ENCODE data around the gene ZDHHC13.

Gene ZDHHC13

DNA sequence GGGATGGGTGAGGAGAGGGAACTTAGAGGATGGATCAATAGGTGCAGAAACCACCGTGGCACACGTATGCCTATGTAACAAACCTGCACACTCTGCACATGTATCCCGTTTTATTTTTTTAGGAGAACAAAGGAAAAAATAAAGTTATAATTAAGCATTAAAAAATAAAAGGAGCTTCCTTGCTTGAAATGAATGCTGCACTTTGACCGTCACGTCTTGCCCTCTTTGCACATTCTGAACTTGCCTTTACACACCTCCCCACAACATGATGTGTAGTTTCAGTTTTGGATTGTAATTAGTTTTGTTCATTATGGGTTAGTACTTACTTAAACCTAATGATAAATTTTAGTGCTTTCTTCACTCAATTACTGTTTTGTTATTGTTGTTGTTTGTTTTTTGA, 87.9 kb downstream of the ZDHHC13 start:
- H3K27me3 ChIP-seq (ENCODE audit: insufficient read depth, low read length), result no peaks in the 10 kb centered on the region
- no peaks in the 10 kb centered on the region for H3K9me3 ChIP-seq (ENCODE audit: low read length)
- no peaks in the 10 kb centered on the region for H3K4me1 ChIP-seq (ENCODE audit: insufficient read depth, low read length, severe bottlenecking)
- H2AFZ ChIP-seq (ENCODE audit: low read length), result no peak overlapping the region
- H4K20me1 ChIP-seq (ENCODE audit: insufficient read depth, low read length), result no peaks in the 10 kb centered on the region
- no peak overlapping the region for H3K27ac ChIP-seq (ENCODE audit: low read depth, low read length, poor library complexity, severe bottlenecking)
- H3K79me2 ChIP-seq (ENCODE audit: insufficient read depth, low read length), result no peaks in the 10 kb centered on the region
- TF ChIP-seq, protein P1, sequence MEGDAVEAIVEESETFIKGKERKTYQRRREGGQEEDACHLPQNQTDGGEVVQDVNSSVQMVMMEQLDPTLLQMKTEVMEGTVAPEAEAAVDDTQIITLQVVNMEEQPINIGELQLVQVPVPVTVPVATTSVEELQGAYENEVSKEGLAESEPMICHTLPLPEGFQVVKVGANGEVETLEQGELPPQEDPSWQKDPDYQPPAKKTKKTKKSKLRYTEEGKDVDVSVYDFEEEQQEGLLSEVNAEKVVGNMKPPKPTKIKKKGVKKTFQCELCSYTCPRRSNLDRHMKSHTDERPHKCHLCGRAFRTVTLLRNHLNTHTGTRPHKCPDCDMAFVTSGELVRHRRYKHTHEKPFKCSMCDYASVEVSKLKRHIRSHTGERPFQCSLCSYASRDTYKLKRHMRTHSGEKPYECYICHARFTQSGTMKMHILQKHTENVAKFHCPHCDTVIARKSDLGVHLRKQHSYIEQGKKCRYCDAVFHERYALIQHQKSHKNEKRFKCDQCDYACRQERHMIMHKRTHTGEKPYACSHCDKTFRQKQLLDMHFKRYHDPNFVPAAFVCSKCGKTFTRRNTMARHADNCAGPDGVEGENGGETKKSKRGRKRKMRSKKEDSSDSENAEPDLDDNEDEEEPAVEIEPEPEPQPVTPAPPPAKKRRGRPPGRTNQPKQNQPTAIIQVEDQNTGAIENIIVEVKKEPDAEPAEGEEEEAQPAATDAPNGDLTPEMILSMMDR (IDR thresholded peaks at IDR 0.05; ENCODE audit: low read length), result no peak
- TF ChIP-seq EZH2 (IDR thresholded peaks at IDR 0.05; ENCODE audit: borderline replicate concordance, low read length), result no peak
- no peak overlapping the region for H3K4me2 ChIP-seq (ENCODE audit: low read length)
- no peak overlapping the region for H3K9ac ChIP-seq (ENCODE audit: low read length)
- no peaks in the 10 kb centered on the region for H3F3A ChIP-seq (ENCODE audit: insufficient read depth, low read length)
- H3K9me2 ChIP-seq (ENCODE audit: low read depth, low read length), result no peaks in the 10 kb centered on the region
- no peak overlapping the region for H3K4me3 ChIP-seq (ENCODE audit: low read depth, low read length, poor library complexity, severe bottlenecking)
- H3K36me3 ChIP-seq (ENCODE audit: insufficient read depth, low read length), result no peaks in the 10 kb centered on the region

DNA sequence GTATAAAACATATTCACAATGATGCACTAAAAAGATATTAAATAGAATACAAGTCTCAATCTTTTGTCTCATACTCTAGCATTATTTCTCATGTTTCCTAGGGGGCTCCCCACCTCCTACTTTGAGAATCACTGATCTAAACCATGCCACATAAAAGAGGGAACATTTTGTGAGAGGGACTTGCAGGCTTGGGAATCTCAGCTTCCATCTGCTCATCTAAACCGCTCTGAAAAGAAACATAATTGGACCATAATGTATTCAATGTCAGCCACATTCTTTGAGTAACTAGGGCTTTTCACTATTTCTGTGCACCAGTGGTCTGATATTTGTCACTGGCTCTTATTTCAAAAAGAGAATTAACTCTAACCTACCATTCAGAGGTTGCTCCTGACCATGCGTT, 91.2 kb downstream of the ZDHHC13 start:
- Histone ChIP-seq H3K36me3 (ENCODE audit: insufficient read depth, low read length) (no peaks in the 10 kb centered on the region), H3F3A (ENCODE audit: insufficient read depth, low read length) (no peaks in the 10 kb centered on the region), H3K4me1 (ENCODE audit: insufficient read depth, low read length, severe bottlenecking) (no peaks in the 10 kb centered on the region), H3K27ac (ENCODE audit: low read depth, low read length, poor library complexity, severe bottlenecking) (no peak overlapping the region), H3K9me2 (ENCODE audit: low read depth, low read length) (no peaks in the 10 kb centered on the region), H2AFZ (ENCODE audit: low read length) (no peak overlapping the region), H3K4me3 (ENCODE audit: low read depth, low read length, poor library complexity, severe bottlenecking) (no peak overlapping the region), H3K9me3 (ENCODE audit: low read length) (no peaks in the 10 kb centered on the region), H3K79me2 (ENCODE audit: insufficient read depth, low read length) (no peaks in the 10 kb centered on the region), H4K20me1 (ENCODE audit: insufficient read depth, low read length) (no peaks in the 10 kb centered on the region), H3K27me3 (ENCODE audit: insufficient read depth, low read length) (no peaks in the 10 kb centered on the region), H3K4me2 (ENCODE audit: low read length) (no peak overlapping the region), H3K9ac (ENCODE audit: low read length) (no peak overlapping the region)
- TF ChIP-seq EZH2 (IDR thresholded peaks at IDR 0.05; ENCODE audit: borderline replicate concordance, low read length), result no peak
- TF ChIP-seq, protein P1 (IDR thresholded peaks at IDR 0.05; ENCODE audit: low read length), result no peak

DNA sequence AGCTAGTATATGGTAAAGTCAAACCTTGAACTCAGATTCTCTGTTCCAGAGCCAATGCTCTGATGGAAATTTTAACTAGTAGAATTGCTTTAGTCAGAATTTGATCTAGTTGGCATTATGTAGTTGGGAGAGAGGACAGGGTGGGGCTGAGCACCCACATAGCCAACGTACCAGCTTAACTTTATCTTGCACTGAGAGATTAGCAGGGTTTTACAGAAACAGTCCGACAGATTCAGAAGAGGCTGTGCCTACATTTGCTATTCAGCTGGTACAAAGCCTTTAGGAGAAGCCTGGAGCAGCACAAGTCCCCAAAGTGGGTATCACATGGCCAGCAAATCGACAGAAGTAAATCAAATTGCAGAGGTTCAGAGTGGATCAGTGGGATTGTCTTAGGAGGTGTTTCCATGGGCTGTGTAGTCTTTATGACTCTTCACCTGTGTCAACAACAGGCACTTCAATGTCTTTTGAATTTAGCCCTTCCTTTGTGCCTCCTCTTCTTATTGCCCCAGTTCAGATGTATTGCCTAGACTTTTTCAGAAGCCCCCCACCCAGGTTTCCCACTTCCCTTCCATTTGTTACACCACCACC, 92.1 kb downstream of the ZDHHC13 start:
- Histone ChIP-seq H3K27me3 (ENCODE audit: insufficient read depth, low read length) (no peaks in the 10 kb centered on the region), H3K4me1 (ENCODE audit: insufficient read depth, low read length, severe bottlenecking) (no peaks in the 10 kb centered on the region), H3K9ac (ENCODE audit: low read length) (no peak overlapping the region), H4K20me1 (ENCODE audit: insufficient read depth, low read length) (no peaks in the 10 kb centered on the region), H3F3A (ENCODE audit: insufficient read depth, low read length) (no peaks in the 10 kb centered on the region), H3K36me3 (ENCODE audit: insufficient read depth, low read length) (no peaks in the 10 kb centered on the region), H3K79me2 (ENCODE audit: insufficient read depth, low read length) (no peaks in the 10 kb centered on the region), H3K27ac (ENCODE audit: low read depth, low read length, poor library complexity, severe bottlenecking) (no peak overlapping the region), H3K4me3 (ENCODE audit: low read depth, low read length, poor library complexity, severe bottlenecking) (no peak overlapping the region), H3K9me3 (ENCODE audit: low read length) (no peaks in the 10 kb centered on the region), H3K4me2 (ENCODE audit: low read length) (no peak overlapping the region), H3K9me2 (ENCODE audit: low read depth, low read length) (no peaks in the 10 kb centered on the region), H2AFZ (ENCODE audit: low read length) (no peak overlapping the region)
- TF ChIP-seq EZH2 (IDR thresholded peaks at IDR 0.05; ENCODE audit: borderline replicate concordance, low read length), result no peak

Measured in OCI-LY1 (cell line).